Suprapubic skin (tissue), 4 donors: ENCODE data around the gene CFAP74. TPM values are rescaled to one million over a fixed set of nuclear protein-coding genes. Genes with fewer than 3 reads are reported as not detected.

Experiments used
- DNase-seq, 2 donors: peaks; one replicate each; pipeline ENCODE4 v3.0.0-alpha.2; 2019; ENCODE audit warnings: low spot score in 2 of 2
- H3K27ac ChIP-seq: fragments of 200-600 bp; sonication (generic); one replicate; pipeline ENCODE4 v1.5.1; 2019
- H3K27me3 ChIP-seq: fragments of 200-600 bp; sonication (generic); one replicate; pipeline ENCODE4 v1.5.1; 2019
- H3K36me3 ChIP-seq: fragments of 200-600 bp; sonication (generic); one replicate; pipeline ENCODE4 v1.5.1; 2019
- H3K4me1 ChIP-seq: fragments of 200-600 bp; sonication (generic); one replicate; pipeline ENCODE4 v1.5.1; 2019
- H3K4me3 ChIP-seq: fragments of 200-600 bp; sonication (generic); one replicate; pipeline ENCODE4 v1.5.1; 2019; ENCODE audit warnings: mild to moderate bottlenecking
- H3K9me3 ChIP-seq: fragments of 200-600 bp; sonication (generic); one replicate; pipeline ENCODE4 v1.5.1; 2019
- EP300 ChIP-seq: sonication (generic); formaldehyde crosslinking; IDR thresholded peaks from one replicate; pipeline ENCODE4 v1.6.1; 2017; ENCODE audit warnings: antibody characterized with exemption
- POLR2A ChIP-seq, 2 donors: fragments of 450-650 bp; IDR thresholded peaks; one replicate each; pipeline ENCODE4 v1.6.1; 2017; ENCODE audit warnings: antibody characterized with exemption in 2 of 2, mild to moderate bottlenecking in 2 of 2, moderate library complexity in 2 of 2
- POLR2AphosphoS5 ChIP-seq, 3 donors: sonication (generic); formaldehyde crosslinking; IDR thresholded peaks; one replicate each; pipeline ENCODE4 v1.6.1; 2017; ENCODE audit warnings: antibody characterized with exemption in 3 of 3
- WGBS: methylation state at CpG from one replicate; pipeline ENCODE4 v1.1.5; 2018; 5-methylcytosine and 5-hydroxymethylcytosine counted together
- total RNA-seq, 4 donors: library from RNA; depleted of rRNA; stranded (reverse); fragments of >200 nt; gene quantifications; one replicate each; pipeline ENCODE4 v1.1.0, GENCODE V29; 2016
- TF ChIP-seq, protein P1 (sequence below), 2 donors: fragments of 200-600 bp in 1 of 2; fragments of 450-650 bp in 1 of 2; sonication (generic) in 1 of 2; IDR thresholded peaks; one replicate each; pipeline ENCODE4 v1.5.1; 2016 to 2019; ENCODE audit warnings: antibody characterized with exemption in 2 of 2, mild to moderate bottlenecking in 1 of 2, moderate library complexity in 1 of 2

Gene CFAP74
- total RNA-seq, 4 donors from 2014 or later, result not detected

DNA sequence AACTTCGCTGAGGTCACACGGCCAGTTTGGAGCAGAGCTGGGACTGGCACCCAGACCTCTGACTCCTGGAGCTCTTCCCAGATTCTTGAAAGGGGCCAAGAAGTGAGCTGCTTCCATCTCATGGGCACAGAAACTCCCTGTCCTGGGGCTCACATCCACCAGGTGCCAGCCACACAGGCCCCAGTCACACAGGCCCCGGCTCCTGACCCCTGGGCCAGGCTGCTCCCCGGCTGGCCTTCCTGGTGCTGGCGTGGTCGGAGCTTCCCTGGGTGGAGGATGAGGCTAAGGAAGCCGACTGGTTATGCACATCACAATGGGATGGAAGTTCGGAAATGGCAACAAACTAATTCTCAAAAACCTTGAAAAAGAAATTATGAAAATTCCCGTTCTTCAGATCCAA is 12.5 kb upstream of the CFAP74 start:
- no peak overlapping the region for H3K4me3 ChIP-seq
- peaks cover 56% of the 10 kb centered on the region for H3K27me3 ChIP-seq
- H3K36me3 ChIP-seq, result no peaks in the 10 kb centered on the region
- TF ChIP-seq POLR2A (IDR thresholded peaks at IDR 0.05) (no peak), POLR2AphosphoS5 (IDR thresholded peaks at IDR 0.05) (no peak), EP300 (no peak)
- TF ChIP-seq, protein P1, sequence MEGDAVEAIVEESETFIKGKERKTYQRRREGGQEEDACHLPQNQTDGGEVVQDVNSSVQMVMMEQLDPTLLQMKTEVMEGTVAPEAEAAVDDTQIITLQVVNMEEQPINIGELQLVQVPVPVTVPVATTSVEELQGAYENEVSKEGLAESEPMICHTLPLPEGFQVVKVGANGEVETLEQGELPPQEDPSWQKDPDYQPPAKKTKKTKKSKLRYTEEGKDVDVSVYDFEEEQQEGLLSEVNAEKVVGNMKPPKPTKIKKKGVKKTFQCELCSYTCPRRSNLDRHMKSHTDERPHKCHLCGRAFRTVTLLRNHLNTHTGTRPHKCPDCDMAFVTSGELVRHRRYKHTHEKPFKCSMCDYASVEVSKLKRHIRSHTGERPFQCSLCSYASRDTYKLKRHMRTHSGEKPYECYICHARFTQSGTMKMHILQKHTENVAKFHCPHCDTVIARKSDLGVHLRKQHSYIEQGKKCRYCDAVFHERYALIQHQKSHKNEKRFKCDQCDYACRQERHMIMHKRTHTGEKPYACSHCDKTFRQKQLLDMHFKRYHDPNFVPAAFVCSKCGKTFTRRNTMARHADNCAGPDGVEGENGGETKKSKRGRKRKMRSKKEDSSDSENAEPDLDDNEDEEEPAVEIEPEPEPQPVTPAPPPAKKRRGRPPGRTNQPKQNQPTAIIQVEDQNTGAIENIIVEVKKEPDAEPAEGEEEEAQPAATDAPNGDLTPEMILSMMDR (IDR thresholded peaks at IDR 0.05), result no peak
- no peak for DNase-seq
- peaks cover 16% of the 10 kb centered on the region for H3K4me1 ChIP-seq
- H3K27ac ChIP-seq, result no peak overlapping the region
- WGBS, result 83% methylated on average over 9 of the region's 9 CpGs
- no peaks in the 10 kb centered on the region for H3K9me3 ChIP-seq

DNA sequence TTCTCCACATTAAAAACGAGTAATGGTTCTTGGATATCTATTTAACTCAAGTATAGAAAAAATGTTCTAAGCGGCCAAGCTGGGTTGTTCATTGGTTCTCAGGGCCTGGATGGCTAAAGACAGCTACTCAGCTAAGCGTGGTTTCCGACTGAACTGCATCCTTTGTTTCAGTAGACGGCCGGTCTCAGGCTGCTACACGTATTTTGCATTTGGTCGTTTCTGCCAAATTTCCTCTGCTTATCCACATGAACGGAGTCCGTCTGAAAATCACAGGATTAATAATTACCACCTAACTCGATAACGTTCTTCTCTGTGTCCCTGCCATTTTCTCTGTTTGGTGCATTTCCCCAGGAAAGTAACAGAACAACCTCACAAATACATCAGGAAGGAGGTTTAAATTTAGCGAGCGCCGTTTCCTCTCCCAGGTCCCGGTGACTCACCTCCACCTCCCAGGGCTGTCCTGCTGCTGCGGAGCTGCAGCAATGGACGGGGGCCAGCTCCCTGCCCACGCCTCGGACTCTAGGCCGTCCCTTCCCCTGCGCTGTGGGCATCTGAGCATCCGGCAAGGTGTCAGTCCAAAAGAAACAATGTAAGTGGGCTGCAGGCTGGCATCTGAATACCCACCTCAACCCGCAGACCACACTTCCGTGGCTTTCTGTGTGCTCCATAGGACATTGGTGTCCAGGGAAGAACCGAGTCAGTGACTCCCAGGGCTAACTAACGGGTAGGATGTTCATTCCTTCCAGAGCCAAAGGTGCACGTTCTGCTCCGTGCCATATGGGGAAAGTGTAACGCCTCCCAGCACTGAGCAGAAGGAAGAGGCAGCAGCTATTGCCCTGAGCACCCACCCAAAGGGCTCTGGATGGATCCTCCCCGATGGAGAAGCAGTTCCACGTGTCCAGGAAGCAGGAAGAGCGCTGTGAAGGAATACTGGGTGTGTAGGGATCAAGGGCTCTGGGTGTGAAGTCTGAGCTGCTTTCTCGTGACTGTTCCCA is 11.5 kb upstream of the CFAP74 start:
- DNase-seq, result no peak
- no peaks in the 10 kb centered on the region for H3K36me3 ChIP-seq
- no peak overlapping the region for H3K4me3 ChIP-seq
- WGBS, result 71% methylated on average over 26 of the region's 34 CpGs
- H3K27me3 ChIP-seq, result peaks cover 48% of the 10 kb centered on the region
- no peak for TF ChIP-seq POLR2AphosphoS5 (IDR thresholded peaks at IDR 0.05)
- TF ChIP-seq POLR2A (IDR thresholded peaks at IDR 0.05), result no peak
- no peak for TF ChIP-seq EP300
- TF ChIP-seq, protein P1 (IDR thresholded peaks at IDR 0.05), result no peak
- H3K9me3 ChIP-seq, result no peaks in the 10 kb centered on the region
- H3K27ac ChIP-seq, result no peak overlapping the region
- H3K4me1 ChIP-seq, result peaks cover 15% of the 10 kb centered on the region

DNA sequence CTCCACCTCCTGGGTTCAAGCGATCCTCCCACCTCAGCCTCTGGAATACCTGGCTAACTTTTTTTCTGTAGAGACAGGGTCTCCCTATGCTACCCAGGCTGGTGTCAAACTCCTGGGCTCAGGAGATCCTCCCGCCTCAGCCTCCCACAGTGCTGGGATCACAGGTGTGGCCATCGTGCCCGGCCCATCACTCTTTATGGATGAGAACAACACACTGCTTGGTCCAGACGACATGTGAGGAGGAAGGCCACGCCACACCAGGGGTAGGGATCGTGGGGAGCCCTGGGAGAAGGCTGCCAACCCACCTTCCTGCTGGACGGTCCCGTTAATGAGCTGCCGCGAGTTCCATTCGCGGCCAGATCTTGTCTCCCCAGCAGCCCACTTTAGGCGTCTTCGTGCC is 10.6 kb upstream of the CFAP74 start:
- H3K9me3 ChIP-seq, result no peaks in the 10 kb centered on the region
- H3K27me3 ChIP-seq, result peaks cover 47% of the 10 kb centered on the region
- no peak for DNase-seq
- no peak overlapping the region for H3K4me3 ChIP-seq
- WGBS, result 93% methylated on average over 11 of the region's 15 CpGs
- H3K27ac ChIP-seq, result no peak overlapping the region
- TF ChIP-seq POLR2A (IDR thresholded peaks at IDR 0.05) (no peak), EP300 (no peak), POLR2AphosphoS5 (IDR thresholded peaks at IDR 0.05) (no peak)
- TF ChIP-seq, protein P1 (IDR thresholded peaks at IDR 0.05), result no peak
- peaks cover 6% of the 10 kb centered on the region for H3K4me1 ChIP-seq
- H3K36me3 ChIP-seq, result no peaks in the 10 kb centered on the region

DNA sequence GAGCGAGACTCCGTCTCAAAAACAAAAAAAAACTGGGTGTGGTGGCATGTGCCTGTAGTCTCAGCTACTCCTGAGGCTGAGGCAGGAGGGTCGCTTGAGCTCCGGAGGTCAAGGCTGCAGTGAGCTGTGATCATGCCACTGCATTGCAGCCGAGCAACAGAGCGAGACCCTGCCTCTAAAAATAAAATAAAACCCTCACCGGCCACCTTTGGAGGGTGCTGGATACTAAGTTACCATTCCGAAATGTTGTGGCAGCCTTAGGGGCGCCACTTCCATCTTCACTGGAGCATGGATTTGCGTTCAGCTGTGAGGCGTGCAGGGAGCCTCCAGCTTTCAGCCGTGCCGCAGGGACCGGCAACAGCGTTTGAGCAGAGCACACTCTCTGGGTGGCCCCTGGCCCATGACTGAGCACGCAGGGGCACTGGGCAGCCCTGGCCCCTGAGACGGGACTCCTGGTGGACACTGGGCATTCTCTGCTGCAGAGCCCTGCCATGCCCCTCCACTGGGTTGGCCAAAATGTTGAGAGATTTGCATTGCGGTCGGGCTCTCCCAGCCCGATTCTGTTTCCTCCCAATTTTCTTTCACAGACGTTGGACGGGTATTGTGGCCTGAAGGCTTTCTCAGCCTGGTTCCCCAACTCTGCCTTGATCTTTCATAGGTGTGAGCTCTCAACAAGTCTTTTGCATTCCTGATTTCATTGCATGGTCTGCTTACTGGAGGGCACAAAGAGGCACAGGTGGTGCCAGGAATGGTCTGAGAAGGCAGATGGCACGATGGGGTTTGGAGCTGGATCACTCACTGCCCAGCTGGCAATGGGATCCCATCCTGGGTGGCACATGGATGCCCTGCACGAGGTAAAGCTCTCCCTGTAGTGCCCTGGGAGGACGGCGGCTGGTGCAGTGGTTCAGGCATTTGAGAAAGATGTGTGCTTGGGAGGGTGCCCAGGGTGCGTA is 5.8 kb upstream of the CFAP74 start:
- no peaks in the 10 kb centered on the region for H3K9me3 ChIP-seq
- WGBS, result 65% methylated on average over 26 of the region's 27 CpGs
- no peaks in the 10 kb centered on the region for H3K4me1 ChIP-seq
- no peak overlapping the region for H3K4me3 ChIP-seq
- H3K27me3 ChIP-seq, result peaks cover 58% of the 10 kb centered on the region
- H3K36me3 ChIP-seq, result no peaks in the 10 kb centered on the region
- H3K27ac ChIP-seq, result no peak overlapping the region
- DNase-seq, result no peak
- no peak for TF ChIP-seq EP300
- no peak for TF ChIP-seq POLR2AphosphoS5 (IDR thresholded peaks at IDR 0.05)
- no peak for TF ChIP-seq POLR2A (IDR thresholded peaks at IDR 0.05)
- TF ChIP-seq, protein P1 (IDR thresholded peaks at IDR 0.05), result no peak
